ENCODE measurements around the gene MRPL53. TPM values are rescaled to one million over a fixed set of nuclear protein-coding genes. Genes with fewer than 3 reads are reported as not detected.

The MRPL53 gene
- total RNA-seq, 1 experiment from 2014 or later: 52.1 TPM

GRCh38 chr2:74498500-74499266, 26.2 kb upstream of the MRPL53 start (continued):
- TF ChIP-seq, protein P1, sequence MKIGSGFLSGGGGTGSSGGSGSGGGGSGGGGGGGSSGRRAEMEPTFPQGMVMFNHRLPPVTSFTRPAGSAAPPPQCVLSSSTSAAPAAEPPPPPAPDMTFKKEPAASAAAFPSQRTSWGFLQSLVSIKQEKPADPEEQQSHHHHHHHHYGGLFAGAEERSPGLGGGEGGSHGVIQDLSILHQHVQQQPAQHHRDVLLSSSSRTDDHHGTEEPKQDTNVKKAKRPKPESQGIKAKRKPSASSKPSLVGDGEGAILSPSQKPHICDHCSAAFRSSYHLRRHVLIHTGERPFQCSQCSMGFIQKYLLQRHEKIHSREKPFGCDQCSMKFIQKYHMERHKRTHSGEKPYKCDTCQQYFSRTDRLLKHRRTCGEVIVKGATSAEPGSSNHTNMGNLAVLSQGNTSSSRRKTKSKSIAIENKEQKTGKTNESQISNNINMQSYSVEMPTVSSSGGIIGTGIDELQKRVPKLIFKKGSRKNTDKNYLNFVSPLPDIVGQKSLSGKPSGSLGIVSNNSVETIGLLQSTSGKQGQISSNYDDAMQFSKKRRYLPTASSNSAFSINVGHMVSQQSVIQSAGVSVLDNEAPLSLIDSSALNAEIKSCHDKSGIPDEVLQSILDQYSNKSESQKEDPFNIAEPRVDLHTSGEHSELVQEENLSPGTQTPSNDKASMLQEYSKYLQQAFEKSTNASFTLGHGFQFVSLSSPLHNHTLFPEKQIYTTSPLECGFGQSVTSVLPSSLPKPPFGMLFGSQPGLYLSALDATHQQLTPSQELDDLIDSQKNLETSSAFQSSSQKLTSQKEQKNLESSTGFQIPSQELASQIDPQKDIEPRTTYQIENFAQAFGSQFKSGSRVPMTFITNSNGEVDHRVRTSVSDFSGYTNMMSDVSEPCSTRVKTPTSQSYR (CRISPR knock-in tag; IDR thresholded peaks at IDR 0.05): no peak
- TF ChIP-seq FOXP4 (CRISPR knock-in tag; IDR thresholded peaks at IDR 0.05) (peak; percentile 72), NR2C2 (CRISPR knock-in tag; IDR thresholded peaks at IDR 0.05) (no peak), MLX (CRISPR knock-in tag; IDR thresholded peaks at IDR 0.05) (no peak), NFATC4 (CRISPR knock-in tag; IDR thresholded peaks at IDR 0.05) (no peak), GABPB1 (CRISPR knock-in tag; IDR thresholded peaks at IDR 0.05) (no peak), SMAD3 (CRISPR knock-in tag; IDR thresholded peaks at IDR 0.05; ENCODE audit: borderline replicate concordance) (0 out of 2 replicates have a peak, but pooled peaks have one; percentile 49), CDX4 (CRISPR knock-in tag; IDR thresholded peaks at IDR 0.05; ENCODE audit: borderline replicate concordance) (no peak), KAT7 (CRISPR knock-in tag; IDR thresholded peaks at IDR 0.05; ENCODE audit: borderline replicate concordance) (0 out of 2 replicates have a peak, but pooled peaks have one; percentile 15), ATF3 (CRISPR knock-in tag; conservative IDR thresholded peaks at IDR 0.05) (no peak), ZBTB21 (CRISPR knock-in tag; IDR thresholded peaks at IDR 0.05; ENCODE audit: borderline replicate concordance) (no peak), ZBTB43 (CRISPR knock-in tag; IDR thresholded peaks at IDR 0.05) (no peak), ATF1 (CRISPR knock-in tag; IDR thresholded peaks at IDR 0.05) (no peak), RORB (CRISPR knock-in tag; IDR thresholded peaks at IDR 0.05) (no peak)
- TF ChIP-seq, protein P2, sequence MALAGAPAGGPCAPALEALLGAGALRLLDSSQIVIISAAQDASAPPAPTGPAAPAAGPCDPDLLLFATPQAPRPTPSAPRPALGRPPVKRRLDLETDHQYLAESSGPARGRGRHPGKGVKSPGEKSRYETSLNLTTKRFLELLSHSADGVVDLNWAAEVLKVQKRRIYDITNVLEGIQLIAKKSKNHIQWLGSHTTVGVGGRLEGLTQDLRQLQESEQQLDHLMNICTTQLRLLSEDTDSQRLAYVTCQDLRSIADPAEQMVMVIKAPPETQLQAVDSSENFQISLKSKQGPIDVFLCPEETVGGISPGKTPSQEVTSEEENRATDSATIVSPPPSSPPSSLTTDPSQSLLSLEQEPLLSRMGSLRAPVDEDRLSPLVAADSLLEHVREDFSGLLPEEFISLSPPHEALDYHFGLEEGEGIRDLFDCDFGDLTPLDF (CRISPR knock-in tag; IDR thresholded peaks at IDR 0.05): no peak
- TF ChIP-seq, protein P3, sequence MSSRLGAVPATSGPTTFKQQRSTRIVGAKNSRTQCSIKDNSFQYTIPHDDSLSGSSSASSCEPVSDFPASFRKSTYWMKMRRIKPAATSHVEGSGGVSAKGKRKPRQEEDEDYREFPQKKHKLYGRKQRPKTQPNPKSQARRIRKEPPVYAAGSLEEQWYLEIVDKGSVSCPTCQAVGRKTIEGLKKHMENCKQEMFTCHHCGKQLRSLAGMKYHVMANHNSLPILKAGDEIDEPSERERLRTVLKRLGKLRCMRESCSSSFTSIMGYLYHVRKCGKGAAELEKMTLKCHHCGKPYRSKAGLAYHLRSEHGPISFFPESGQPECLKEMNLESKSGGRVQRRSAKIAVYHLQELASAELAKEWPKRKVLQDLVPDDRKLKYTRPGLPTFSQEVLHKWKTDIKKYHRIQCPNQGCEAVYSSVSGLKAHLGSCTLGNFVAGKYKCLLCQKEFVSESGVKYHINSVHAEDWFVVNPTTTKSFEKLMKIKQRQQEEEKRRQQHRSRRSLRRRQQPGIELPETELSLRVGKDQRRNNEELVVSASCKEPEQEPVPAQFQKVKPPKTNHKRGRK (CRISPR knock-in tag; IDR thresholded peaks at IDR 0.05; ENCODE audit: borderline replicate concordance): no peak
- TF ChIP-seq, protein P4, sequence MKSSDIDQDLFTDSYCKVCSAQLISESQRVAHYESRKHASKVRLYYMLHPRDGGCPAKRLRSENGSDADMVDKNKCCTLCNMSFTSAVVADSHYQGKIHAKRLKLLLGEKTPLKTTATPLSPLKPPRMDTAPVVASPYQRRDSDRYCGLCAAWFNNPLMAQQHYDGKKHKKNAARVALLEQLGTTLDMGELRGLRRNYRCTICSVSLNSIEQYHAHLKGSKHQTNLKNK (CRISPR knock-in tag; IDR thresholded peaks at IDR 0.05): no peak
- TF ChIP-seq, protein P5, sequence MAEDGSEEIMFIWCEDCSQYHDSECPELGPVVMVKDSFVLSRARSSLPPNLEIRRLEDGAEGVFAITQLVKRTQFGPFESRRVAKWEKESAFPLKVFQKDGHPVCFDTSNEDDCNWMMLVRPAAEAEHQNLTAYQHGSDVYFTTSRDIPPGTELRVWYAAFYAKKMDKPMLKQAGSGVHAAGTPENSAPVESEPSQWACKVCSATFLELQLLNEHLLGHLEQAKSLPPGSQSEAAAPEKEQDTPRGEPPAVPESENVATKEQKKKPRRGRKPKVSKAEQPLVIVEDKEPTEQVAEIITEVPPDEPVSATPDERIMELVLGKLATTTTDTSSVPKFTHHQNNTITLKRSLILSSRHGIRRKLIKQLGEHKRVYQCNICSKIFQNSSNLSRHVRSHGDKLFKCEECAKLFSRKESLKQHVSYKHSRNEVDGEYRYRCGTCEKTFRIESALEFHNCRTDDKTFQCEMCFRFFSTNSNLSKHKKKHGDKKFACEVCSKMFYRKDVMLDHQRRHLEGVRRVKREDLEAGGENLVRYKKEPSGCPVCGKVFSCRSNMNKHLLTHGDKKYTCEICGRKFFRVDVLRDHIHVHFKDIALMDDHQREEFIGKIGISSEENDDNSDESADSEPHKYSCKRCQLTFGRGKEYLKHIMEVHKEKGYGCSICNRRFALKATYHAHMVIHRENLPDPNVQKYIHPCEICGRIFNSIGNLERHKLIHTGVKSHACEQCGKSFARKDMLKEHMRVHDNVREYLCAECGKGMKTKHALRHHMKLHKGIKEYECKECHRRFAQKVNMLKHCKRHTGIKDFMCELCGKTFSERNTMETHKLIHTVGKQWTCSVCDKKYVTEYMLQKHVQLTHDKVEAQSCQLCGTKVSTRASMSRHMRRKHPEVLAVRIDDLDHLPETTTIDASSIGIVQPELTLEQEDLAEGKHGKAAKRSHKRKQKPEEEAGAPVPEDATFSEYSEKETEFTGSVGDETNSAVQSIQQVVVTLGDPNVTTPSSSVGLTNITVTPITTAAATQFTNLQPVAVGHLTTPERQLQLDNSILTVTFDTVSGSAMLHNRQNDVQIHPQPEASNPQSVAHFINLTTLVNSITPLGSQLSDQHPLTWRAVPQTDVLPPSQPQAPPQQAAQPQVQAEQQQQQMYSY (CRISPR knock-in tag; IDR thresholded peaks at IDR 0.05): no peak
- TF ChIP-seq, protein P6, sequence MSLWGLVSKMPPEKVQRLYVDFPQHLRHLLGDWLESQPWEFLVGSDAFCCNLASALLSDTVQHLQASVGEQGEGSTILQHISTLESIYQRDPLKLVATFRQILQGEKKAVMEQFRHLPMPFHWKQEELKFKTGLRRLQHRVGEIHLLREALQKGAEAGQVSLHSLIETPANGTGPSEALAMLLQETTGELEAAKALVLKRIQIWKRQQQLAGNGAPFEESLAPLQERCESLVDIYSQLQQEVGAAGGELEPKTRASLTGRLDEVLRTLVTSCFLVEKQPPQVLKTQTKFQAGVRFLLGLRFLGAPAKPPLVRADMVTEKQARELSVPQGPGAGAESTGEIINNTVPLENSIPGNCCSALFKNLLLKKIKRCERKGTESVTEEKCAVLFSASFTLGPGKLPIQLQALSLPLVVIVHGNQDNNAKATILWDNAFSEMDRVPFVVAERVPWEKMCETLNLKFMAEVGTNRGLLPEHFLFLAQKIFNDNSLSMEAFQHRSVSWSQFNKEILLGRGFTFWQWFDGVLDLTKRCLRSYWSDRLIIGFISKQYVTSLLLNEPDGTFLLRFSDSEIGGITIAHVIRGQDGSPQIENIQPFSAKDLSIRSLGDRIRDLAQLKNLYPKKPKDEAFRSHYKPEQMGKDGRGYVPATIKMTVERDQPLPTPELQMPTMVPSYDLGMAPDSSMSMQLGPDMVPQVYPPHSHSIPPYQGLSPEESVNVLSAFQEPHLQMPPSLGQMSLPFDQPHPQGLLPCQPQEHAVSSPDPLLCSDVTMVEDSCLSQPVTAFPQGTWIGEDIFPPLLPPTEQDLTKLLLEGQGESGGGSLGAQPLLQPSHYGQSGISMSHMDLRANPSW (CRISPR knock-in tag; conservative IDR thresholded peaks at IDR 0.05; ENCODE audit: low read depth): no peak

All from WTC11 (cell line).